ENCODE results near the gene CBR4.

DNA sequence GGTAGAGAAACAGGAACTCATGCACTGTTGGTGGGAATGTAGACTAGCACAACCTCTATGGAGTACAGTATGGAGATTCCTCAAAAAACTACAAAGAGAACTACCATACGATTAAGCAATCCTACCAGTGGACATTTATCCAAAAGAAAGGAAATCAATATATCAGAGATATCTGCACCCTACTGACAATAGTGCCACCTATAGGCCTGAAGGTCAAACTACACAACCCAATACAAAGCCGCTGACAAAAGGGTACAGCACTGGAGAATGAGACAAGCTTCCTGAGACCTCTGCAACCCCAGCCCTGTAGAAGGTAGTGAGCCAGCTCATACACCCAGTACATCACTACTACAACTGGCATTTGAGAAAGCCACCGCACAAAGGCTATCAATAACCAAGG, 67.1 kb downstream of the CBR4 start:
- no peak for TF ChIP-seq EP300 (IDR thresholded peaks at IDR 0.05; ENCODE audit: low read depth)
- TF ChIP-seq, protein P1, sequence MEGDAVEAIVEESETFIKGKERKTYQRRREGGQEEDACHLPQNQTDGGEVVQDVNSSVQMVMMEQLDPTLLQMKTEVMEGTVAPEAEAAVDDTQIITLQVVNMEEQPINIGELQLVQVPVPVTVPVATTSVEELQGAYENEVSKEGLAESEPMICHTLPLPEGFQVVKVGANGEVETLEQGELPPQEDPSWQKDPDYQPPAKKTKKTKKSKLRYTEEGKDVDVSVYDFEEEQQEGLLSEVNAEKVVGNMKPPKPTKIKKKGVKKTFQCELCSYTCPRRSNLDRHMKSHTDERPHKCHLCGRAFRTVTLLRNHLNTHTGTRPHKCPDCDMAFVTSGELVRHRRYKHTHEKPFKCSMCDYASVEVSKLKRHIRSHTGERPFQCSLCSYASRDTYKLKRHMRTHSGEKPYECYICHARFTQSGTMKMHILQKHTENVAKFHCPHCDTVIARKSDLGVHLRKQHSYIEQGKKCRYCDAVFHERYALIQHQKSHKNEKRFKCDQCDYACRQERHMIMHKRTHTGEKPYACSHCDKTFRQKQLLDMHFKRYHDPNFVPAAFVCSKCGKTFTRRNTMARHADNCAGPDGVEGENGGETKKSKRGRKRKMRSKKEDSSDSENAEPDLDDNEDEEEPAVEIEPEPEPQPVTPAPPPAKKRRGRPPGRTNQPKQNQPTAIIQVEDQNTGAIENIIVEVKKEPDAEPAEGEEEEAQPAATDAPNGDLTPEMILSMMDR (IDR thresholded peaks at IDR 0.05) = peak in 4 of 5 experiments; percentile 12 to 45 (median 35)
- TF ChIP-seq POLR2AphosphoS5 (IDR thresholded peaks at IDR 0.05) = no peak
- TF ChIP-seq POLR2A (IDR thresholded peaks at IDR 0.05) = no peak

Data from transverse colon (tissue), 4 donors.